SK-N-SH (cell line): Measurements from ENCODE around the gene PODN.

Experiments
- EP300 ChIP-seq, 2 experiments: IDR thresholded peaks; 2 replicates each; pipeline versions ENCODE4 v1.4.0 to v1.6.1; 2012; ENCODE audit warnings: borderline replicate concordance in 1 of 2, low read depth in 1 of 2, low read length in 1 of 2
- RAD21 ChIP-seq: IDR thresholded peaks from 2 replicates; pipeline ENCODE4 v1.6.1; 2012; ENCODE audit warnings: mild to moderate bottlenecking, low read length
- SIN3A ChIP-seq: IDR thresholded peaks from 2 replicates; pipeline ENCODE4 v1.6.1; 2012; ENCODE audit warnings: low read depth, mild to moderate bottlenecking, low read length, moderate library complexity, borderline replicate concordance
- TF ChIP-seq, protein P1 (sequence below): IDR thresholded peaks from 2 replicates; pipeline ENCODE4 v1.4.0; 2012; ENCODE audit warnings: low read depth, borderline replicate concordance
- TF ChIP-seq, protein P2 (sequence below): fragments of 200-600 bp; sonication (generic); IDR thresholded peaks from 2 replicates; pipeline ENCODE4 v1.6.1; 2017; ENCODE audit warnings: antibody characterized with exemption, mild to moderate bottlenecking, moderate library complexity

DNA sequence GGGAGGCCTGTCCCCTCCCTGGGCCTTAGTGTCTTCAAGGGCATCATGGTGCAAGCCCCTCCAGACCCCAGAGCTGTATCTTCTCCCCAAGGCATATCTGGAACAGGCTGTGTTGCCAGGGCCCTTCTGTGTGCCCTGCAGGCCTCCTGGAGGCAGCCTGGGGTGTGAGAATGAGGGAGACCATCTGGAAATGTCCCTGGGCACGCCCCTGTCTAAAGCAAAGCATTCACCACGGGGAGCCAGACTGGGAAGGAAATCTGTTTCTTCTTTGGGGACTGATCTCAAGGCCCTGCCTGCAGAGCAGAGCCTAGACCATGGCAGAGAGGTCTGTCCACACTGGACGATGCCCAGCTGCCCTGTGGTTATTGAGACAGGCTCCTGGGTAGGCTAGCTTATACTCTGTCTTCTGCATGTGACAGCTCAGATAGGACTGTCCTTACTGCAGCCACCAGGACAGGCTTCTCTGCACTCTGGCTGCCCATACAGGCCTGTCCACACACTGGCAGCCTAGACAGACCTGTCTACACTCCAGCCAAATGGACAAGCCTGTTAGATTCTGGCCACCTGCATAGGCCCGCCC, 24.6 kb downstream of the PODN start:
- TF ChIP-seq, protein P1, sequence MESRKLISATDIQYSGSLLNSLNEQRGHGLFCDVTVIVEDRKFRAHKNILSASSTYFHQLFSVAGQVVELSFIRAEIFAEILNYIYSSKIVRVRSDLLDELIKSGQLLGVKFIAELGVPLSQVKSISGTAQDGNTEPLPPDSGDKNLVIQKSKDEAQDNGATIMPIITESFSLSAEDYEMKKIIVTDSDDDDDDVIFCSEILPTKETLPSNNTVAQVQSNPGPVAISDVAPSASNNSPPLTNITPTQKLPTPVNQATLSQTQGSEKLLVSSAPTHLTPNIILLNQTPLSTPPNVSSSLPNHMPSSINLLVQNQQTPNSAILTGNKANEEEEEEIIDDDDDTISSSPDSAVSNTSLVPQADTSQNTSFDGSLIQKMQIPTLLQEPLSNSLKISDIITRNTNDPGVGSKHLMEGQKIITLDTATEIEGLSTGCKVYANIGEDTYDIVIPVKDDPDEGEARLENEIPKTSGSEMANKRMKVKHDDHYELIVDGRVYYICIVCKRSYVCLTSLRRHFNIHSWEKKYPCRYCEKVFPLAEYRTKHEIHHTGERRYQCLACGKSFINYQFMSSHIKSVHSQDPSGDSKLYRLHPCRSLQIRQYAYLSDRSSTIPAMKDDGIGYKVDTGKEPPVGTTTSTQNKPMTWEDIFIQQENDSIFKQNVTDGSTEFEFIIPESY = no peak
- TF ChIP-seq, protein P2, sequence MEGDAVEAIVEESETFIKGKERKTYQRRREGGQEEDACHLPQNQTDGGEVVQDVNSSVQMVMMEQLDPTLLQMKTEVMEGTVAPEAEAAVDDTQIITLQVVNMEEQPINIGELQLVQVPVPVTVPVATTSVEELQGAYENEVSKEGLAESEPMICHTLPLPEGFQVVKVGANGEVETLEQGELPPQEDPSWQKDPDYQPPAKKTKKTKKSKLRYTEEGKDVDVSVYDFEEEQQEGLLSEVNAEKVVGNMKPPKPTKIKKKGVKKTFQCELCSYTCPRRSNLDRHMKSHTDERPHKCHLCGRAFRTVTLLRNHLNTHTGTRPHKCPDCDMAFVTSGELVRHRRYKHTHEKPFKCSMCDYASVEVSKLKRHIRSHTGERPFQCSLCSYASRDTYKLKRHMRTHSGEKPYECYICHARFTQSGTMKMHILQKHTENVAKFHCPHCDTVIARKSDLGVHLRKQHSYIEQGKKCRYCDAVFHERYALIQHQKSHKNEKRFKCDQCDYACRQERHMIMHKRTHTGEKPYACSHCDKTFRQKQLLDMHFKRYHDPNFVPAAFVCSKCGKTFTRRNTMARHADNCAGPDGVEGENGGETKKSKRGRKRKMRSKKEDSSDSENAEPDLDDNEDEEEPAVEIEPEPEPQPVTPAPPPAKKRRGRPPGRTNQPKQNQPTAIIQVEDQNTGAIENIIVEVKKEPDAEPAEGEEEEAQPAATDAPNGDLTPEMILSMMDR = no peak
- no peak for TF ChIP-seq EP300 (IDR thresholded peaks at IDR 0.05; ENCODE audit: borderline replicate concordance in 1 of 2, low read depth in 1 of 2, low read length in 1 of 2)
- TF ChIP-seq RAD21 = no peak
- TF ChIP-seq SIN3A = no peak
